ENCODE measurements around the gene INSYN2A.

The INSYN2A gene

GRCh38 chr10:127151981-127152699, 44.3 kb downstream of the INSYN2A start:
- no peak for DNase-seq

GRCh38 chr10:127151541-127151940, 44.9 kb downstream of the INSYN2A start:
- DNase-seq = no peak

GRCh38 chr10:127150136-127150535, 46.3 kb downstream of the INSYN2A start:
- DNase-seq = no peak

- no peak for DNase-seq
These were observed 46.8 kb downstream of the INSYN2A start for GRCh38 chr10:127149501-127150081.

GRCh38 chr10:127148933-127149220, 47.5 kb downstream of the INSYN2A start:
- DNase-seq = no peak

- no peak for DNase-seq
These were observed 48.1 kb downstream of the INSYN2A start for GRCh38 chr10:127148066-127148932.

GRCh38 chr10:127146661-127147060, 49.7 kb downstream of the INSYN2A start:
- no peak for DNase-seq
